ENCODE measurements around the gene EDNRA.

DNA sequence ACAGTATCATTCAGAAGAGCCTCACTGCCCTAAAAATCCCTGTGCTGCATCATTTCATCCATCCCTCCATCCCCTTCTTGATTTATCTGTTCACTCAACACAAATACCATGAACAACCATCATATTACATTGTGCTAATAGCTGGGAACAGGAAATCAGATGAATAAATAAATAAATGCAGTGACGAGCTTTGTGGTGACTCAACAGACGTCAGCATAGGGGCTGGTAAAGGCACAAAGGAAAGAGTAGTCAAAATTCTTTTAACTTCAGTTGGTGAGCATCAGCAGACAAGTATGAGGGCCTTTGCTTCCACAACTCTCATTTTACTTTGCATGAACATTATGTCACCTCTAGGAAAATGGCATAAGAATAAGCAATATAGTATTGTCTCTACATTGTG lies 65.5 kb downstream of the EDNRA start:
- TF ChIP-seq, protein P1, sequence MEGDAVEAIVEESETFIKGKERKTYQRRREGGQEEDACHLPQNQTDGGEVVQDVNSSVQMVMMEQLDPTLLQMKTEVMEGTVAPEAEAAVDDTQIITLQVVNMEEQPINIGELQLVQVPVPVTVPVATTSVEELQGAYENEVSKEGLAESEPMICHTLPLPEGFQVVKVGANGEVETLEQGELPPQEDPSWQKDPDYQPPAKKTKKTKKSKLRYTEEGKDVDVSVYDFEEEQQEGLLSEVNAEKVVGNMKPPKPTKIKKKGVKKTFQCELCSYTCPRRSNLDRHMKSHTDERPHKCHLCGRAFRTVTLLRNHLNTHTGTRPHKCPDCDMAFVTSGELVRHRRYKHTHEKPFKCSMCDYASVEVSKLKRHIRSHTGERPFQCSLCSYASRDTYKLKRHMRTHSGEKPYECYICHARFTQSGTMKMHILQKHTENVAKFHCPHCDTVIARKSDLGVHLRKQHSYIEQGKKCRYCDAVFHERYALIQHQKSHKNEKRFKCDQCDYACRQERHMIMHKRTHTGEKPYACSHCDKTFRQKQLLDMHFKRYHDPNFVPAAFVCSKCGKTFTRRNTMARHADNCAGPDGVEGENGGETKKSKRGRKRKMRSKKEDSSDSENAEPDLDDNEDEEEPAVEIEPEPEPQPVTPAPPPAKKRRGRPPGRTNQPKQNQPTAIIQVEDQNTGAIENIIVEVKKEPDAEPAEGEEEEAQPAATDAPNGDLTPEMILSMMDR (IDR thresholded peaks at IDR 0.05), result no peak
- TF ChIP-seq ZFX (IDR thresholded peaks at IDR 0.05; ENCODE audit: borderline replicate concordance), result no peak
